T-helper 1 cell treated with Interleukin-12 subunit alpha and Interleukin-12 subunit beta and Interleukin-4 antibody, amounts not matched to agents 30 ng/mL and 1 ng/mL, for 36 hours (primary cell): ENCODE data around the gene CALML4. TPM values are rescaled to one million over a fixed set of nuclear protein-coding genes. Genes with fewer than 3 reads are reported as not detected.
"Not testable (repeated sequence)": the region's sequence is repeated elsewhere in the genome, so short reads cannot be mapped to it uniquely, and the experiment has no call there.

Source experiments
- intact Hi-C: fragments of 100-400 bp; cut with micrococcal nuclease; formaldehyde crosslinking; loops from one replicate; pipeline ENCODE4 v1.15.1; 2024
- total RNA-seq: library from RNA; stranded (reverse); gene quantifications from 2 replicates; pipeline ENCODE4 v1.2.3, GENCODE V29; 2022

CALML4 gene
- total RNA-seq, 1 donor from 2014 or later = 15.9 TPM

- intact Hi-C loops = loop anchor here (1.0 to 5.0 kb wide), 3 partner anchors 20 to 366 kb away; partner anchors contain the start of genes CLN6 and RNU6-1
These were observed 3.6 kb upstream of the CALML4 start for GRCh38 chr15:68208636-68209240.

DNA sequence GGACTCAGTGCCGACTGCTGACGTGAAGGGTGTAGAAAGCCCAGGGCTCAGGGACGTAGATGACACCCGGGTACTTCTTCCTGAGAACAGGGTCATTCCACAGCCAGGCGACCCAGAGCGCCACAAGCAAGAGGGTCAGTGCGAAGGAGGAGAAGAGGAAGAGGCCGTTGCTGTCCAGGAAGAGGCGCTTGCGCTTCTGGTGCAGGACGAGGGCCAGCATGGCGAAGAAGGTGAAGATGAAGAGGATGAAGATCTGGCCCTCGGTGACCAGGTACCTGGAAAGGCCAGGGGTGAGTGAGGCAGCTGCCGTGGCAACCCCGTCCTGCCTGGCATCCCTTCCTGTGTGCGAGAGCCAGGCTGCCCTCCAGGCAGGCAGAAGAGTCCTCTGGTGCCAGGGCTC is 3.0 kb upstream of the CALML4 start:
- intact Hi-C loops = loop anchor here (2.0 to 5.0 kb wide), 2 partner anchors 21 to 366 kb away; partner anchors contain the start of genes CLN6 and RNU6-1

GRCh38 chr15:68207176-68207935 is 2.2 kb upstream of the CALML4 start:
- intact Hi-C loops = loop anchor here (5.0 kb wide), 1 partner anchor 365 kb away; the partner anchor contains the start of gene RNU6-1

- intact Hi-C loops = loop anchor here (5.0 kb wide), 1 partner anchor 364 kb away; the partner anchor contains the start of gene RNU6-1
These were observed 1.6 kb upstream of the CALML4 start for GRCh38 chr15:68206711-68207151.

- intact Hi-C loops = loop anchor here (5.0 kb wide), 1 partner anchor 364 kb away; the partner anchor contains the start of gene RNU6-1
These were observed 915 bp upstream of the CALML4 start for GRCh38 chr15:68205954-68206539.

DNA sequence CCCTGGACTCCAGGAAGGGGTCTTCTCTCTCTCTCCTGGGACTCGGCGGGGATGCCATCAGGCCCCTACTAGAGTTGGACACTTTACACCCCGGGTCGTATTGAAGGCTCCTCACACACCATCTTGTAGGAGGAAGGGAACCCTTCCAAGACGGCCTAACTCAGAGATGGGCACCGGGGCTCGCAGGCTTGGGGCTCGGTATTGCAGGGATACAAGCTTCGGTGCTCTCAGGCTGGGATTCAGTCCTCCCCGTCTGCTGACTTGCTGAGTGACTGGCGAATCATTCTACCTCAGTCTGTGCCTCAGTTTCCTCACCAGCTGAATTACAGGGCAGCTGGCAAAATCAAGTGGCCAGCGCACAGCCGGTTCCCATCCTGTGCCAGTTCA is 419 bp upstream of the CALML4 start:
- intact Hi-C loops = loop anchor here (5.0 kb wide), 1 partner anchor 363 kb away; the partner anchor contains the start of gene RNU6-1

DNA sequence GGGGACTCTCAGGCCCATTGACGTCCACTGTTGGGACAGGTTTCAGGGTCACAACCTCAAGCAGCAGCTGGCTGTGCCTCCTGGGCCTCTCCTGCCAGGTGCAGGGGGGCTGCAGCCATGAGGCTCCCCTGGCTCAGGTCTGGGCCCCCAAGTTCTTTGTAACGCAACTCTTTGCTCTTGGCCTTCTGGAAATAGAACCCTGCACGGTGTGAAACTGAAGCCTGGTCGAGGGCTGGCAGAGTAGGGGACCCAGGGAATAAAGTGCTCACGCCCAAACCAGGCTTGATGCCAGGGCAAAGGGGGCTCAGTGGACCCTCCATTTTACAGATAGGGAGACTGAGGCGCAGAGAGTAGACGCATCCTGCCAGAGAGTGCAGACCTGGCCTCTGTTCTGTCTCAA is 771 bp downstream of the CALML4 start:
- intact Hi-C loops = no loop called here

- intact Hi-C loops = no loop called here
These were observed 1.2 kb downstream of the CALML4 start for GRCh38 chr15:68203956-68204355.

- intact Hi-C loops = no loop called here
These were observed 1.6 kb downstream of the CALML4 start for GRCh38 chr15:68203486-68203885.

- intact Hi-C loops = not testable (repeated sequence)
These were observed 2.1 kb downstream of the CALML4 start for GRCh38 chr15:68202994-68203393.

- intact Hi-C loops = no loop called here
These were observed 3.3 kb downstream of the CALML4 start for GRCh38 chr15:68201879-68202261.

GRCh38 chr15:68201153-68201878 is 3.8 kb downstream of the CALML4 start:
- intact Hi-C loops = no loop called here

DNA sequence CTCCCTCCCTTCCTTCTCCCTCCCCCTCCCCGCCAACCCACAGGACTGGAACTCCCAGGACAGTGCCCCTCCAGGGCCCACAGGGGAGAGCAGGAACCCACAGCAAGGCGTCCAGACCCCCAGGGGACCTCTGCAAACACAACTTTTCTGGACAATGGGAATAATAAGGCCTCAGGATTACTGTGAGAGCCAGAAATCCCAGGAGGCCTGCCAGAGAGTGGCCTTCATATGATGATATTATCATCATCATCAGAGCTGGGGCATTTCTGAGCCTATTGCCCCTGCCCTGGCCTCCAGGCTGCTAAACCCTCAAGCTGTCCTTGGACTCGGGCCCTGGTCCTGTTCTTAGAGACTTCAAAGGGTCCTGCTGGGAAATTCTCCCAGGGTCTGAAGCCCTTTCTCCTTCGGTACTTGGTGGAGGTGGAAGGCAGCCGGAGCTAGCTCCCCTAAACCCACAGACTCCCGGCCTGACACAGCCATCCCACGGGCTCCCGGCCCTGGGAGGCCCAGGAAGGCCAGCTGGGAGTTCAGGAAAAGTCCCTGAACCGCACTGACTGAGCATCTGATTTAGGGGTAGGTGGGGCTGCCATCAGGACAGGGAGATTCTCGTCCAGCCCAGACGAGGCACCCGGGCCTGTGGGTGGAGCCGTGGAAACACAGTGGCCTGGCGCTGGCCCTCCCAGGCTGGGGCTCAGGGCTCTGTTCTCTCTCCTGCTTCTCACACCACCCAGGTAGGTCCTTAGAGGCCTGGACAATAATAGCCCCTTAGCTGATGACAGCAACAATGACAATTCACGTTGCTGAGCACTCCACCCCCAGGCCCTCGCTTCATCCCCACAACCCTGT is 4.9 kb downstream of the CALML4 start:
- intact Hi-C loops = no loop called here

DNA sequence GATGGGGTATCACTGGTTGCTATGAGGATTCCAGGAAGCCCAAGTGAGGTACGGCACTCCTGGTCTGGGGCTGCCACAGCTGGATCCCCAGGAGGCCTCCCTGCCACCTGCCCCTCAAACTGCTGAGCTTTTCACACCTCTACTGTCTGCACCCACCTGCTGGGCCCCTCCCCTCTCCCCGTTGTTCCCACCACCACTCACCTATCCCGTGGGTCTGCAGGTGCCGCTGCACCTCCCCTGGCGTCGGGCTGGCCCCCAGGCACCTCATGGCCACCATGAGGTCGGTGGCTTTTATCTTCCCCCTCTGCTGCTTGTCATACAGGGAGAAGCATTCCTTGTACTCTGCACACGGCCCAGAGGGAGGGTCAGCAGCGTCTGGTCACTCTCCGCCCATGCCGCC is 5.8 kb downstream of the CALML4 start:
- intact Hi-C loops = no loop called here

DNA sequence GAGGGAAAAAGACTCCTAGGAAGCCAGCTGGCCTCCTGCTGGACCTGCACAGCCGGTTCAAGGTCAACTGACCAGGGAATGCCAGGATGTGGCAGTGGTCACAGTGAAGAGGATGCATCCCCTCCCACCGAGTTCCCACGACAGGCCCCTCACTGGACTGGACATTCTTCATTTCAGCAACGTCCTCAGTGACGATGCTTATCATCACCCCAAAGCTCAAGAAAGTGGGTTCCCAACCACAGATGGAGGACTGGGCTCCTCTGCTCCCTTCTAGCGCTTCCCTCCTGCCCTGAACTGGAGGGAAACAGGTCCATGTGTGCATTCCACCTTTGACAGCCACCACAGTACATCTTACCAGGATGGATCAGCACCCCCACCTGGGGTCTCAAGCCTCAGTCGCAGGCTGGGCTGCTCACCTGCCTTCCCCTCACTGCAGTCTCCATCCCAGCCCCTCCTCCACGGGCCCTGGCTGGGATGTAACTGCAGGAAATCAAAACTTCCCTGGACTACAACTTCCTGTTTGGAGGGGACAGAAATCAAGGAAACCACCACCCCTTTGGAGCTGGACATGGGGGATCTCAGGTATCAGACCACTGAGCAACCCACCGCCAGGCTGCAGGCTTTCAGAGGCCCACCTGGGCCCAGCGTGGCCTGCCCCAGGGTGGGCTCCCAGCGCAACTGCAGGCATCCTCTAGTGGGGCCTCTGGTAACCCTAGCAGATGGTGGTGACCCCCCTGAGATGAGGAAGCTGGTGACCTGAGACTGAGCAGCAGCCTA is 7.3 kb downstream of the CALML4 start:
- intact Hi-C loops = no loop called here

DNA sequence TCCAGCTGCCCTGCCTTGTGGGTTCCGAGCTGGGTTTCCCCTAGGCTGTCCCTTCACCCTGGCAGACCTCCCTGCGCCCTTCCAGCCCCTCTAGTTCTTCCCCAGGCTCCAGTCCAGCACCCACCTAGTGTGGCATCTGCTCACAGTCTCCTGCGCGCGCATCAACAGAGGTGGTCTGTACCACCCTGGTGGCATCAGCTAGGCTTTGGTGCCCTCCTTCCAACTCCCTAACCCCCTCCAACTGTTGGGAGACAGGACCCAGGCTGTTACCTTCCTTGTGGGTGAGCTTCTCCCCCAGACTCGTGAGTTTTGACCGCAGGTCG is 8.0 kb downstream of the CALML4 start:
- intact Hi-C loops = no loop called here

DNA sequence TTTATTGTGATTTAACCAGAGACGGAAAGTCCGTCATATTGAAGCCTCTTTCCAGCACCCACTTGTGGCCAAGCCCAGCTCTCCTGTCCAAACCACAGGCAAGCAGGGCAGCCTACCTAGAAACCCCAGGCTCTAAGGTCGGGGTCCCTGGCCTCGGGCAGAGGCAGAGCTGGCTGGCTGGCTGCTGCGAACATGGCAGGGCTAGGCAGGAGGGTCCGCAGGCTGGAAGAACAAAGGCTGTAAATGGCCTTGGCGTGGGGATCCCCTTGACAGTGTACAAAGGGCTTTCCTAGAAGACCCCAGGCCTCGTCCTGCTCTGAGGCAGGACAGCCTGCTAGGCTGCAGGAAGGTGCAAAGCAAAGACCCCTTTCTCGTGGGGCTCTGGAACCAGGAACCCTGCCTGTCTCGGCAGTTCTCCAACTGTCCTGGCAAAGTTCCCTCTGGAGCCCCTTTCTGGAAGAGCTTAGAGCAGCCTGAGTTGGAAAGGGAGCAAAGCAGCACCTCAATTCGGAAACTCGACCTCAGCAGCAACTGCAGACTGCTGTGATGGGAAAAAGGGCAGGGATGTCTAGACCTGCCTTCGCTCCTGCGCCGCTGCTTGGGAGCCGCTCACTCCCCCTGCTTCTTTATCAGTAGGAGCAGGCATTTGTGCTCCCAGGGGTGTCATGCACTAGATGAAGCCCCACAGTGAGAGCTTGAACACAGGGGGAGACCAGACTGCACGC is 8.5 kb downstream of the CALML4 start:
- intact Hi-C loops = no loop called here

DNA sequence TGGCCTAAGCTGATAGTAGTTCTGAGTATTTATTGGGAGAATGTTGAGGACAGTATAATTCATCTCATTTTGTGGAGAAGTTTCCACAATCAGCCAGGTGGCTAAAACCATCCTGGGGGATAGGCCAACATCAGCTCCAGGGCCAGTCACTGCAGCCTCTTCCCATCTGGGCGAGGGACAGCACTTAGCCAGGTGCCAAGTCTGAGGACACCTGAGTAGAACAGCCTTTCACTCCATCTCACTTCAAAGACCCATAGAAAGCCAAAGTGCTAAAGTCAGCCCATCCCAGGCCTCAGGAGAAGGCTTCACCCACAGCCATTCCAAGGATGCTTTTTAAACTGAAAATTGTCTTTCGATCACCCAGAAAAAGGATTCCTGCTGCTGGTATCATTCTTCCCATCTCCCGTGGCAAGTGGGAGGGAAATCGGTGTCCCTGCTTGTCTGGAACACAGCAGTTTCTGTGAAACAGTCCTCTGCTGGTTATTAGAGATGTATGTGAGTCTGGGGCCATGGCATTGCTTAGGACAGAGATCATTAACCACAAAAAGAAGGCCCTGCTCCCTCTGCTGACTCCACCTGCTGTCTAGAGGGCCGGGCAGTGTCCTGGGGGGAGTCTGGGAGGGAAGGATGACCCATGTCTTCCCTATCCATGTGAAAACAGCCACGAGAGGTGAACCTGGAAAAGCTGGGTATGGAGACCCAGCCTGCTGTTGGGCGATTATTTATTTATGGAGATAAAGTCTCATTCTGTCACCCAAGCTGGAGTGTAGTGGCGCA is 9.6 kb downstream of the CALML4 start:
- intact Hi-C loops = no loop called here
